Stimulated activated CD4-positive, alpha-beta T cell treated with anti-CD3 and anti-CD28 coated beads, Interleukin-4, amount 100 ng/mL, for 24 hours (primary cell): ENCODE data around the gene TBCD.

Source experiments
- DNase-seq: peaks from one replicate; pipeline ENCODE4 v3.0.0-alpha.2; 2020

TBCD gene

GRCh38 chr17:82812601-82813000 is 60.7 kb downstream of the TBCD start:
- DNase-seq = no peak

- DNase-seq = no peak
Measured at GRCh38 chr17:82813299-82814051, 61.6 kb downstream of the TBCD start.

DNA sequence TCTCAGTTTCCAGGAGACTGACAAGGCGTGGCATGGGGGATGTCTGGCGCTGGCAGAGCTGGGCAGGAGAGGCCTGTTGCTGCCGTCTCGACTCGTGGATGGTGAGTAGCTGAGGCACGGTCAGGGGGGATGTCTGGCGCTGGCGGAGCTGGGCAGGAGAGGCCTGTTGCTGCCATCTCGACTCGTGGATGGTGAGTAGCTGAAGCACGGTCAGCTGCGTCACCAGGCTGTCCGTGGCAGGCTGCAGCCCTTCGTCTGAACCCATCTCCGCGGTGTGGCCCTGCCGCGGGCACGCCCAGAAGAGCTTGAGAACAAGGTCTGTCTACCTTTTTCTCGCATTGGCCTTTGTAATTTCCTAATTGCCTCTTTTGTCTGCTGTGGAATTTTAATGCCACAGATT is 63.0 kb downstream of the TBCD start:
- DNase-seq = no peak

GRCh38 chr17:82815354-82815753 is 63.5 kb downstream of the TBCD start:
- no peak for DNase-seq

GRCh38 chr17:82815790-82816305 is 64.0 kb downstream of the TBCD start:
- DNase-seq = no peak

DNA sequence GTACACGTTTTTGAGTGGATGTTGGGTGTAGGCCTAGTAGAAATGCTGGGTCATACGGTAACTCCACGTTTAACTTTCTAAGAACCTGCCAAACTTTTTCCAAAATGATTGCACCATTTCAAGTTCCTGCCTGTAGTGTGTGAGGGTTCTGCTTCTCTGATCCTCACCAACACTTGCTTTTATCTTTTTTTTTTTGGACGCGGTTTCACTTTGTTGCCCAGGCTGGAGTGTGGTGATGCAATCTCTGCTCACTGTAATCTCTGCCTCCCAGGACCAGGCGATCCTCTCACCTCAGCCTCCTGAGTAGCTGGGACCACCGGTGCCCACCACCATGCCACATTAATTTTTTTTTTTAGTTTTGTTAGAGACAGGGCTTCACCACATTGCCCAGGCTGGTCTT is 64.5 kb downstream of the TBCD start:
- no peak for DNase-seq

GRCh38 chr17:82817947-82818346 is 66.1 kb downstream of the TBCD start:
- DNase-seq = no peak

DNA sequence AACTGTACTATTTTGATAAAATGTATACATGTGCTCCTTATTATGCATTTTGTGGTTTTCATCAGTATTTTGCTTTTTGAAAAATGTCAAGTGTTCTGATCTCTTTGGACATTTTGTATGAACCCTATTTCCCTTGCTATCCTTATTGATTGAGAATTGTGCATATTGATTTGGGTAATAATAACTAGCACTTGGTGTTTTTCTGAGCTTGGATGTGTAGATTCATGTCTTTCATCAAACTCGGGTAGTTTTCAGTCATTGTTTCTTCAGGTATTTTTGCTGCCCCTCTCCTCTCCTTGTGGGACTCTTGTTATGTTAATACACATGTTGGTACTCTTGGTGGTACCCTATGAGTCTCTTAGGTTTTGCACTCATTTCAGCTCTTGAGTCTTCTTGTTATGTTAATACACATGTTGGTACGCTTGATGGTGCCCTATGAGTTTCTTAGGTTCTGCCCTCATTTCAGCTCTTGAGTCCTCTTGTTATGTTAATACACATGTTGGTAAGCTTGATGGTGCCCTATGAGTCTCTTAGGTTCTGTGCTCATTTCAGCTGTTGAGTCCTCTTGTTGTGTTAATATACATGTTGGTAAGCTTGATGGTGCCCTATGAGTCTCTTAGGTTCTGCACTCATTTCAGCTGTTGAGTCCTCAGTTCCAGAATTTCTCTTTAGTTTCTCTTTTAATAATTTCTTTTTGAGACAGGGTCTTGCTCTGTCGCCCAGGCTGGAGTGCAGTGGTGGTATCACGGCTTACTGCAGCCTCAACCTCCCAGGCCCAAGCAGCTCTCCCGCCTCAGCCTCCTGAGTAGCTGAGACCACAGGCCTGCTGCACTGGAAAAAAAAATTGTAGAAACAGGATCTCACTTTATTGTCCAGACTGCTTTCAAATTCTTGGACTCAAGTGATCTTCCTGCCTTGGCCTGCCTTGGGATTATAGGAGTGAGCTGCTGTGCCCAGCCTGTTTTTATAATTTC is 68.7 kb downstream of the TBCD start:
- no peak for DNase-seq

GRCh38 chr17:82821554-82821953 is 69.7 kb downstream of the TBCD start:
- no peak for DNase-seq

- no peak for DNase-seq
Measured at GRCh38 chr17:82822281-82822680, 70.4 kb downstream of the TBCD start.

GRCh38 chr17:82823004-82823403 is 71.1 kb downstream of the TBCD start:
- DNase-seq = no peak

- no peak for DNase-seq
Measured at GRCh38 chr17:82825540-82826124, 73.8 kb downstream of the TBCD start.

- no peak for DNase-seq
Measured at GRCh38 chr17:82826211-82826610, 74.3 kb downstream of the TBCD start.

GRCh38 chr17:82826956-82827355 is 75.1 kb downstream of the TBCD start:
- DNase-seq = no peak

DNA sequence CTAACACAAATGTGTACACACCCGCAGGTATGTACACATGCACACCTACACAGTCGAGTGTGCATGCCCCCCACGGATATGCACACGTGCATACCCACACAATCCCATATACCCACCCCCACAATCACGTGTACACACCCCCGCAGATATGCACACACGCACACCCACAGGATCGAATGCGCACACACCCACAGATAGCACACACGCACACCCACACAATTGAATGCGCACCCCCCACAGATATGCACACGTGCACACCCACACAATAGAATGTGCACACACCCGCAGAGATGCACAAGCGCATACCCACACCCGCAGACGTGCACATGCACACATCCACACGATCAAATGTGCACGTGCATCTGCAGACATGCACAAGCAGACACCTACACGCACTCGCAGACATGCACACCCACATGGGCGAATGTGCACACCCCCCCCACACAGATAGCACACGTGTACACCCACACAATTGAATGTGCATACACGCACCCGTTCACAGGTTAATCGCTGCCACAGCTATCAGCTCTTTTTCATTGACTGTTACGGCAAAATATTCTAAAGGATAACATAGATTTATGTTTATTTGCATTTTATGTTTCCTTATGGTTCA is 77.1 kb downstream of the TBCD start:
- DNase-seq = no peak

GRCh38 chr17:82830249-82830661 is 78.4 kb downstream of the TBCD start:
- no peak for DNase-seq

DNA sequence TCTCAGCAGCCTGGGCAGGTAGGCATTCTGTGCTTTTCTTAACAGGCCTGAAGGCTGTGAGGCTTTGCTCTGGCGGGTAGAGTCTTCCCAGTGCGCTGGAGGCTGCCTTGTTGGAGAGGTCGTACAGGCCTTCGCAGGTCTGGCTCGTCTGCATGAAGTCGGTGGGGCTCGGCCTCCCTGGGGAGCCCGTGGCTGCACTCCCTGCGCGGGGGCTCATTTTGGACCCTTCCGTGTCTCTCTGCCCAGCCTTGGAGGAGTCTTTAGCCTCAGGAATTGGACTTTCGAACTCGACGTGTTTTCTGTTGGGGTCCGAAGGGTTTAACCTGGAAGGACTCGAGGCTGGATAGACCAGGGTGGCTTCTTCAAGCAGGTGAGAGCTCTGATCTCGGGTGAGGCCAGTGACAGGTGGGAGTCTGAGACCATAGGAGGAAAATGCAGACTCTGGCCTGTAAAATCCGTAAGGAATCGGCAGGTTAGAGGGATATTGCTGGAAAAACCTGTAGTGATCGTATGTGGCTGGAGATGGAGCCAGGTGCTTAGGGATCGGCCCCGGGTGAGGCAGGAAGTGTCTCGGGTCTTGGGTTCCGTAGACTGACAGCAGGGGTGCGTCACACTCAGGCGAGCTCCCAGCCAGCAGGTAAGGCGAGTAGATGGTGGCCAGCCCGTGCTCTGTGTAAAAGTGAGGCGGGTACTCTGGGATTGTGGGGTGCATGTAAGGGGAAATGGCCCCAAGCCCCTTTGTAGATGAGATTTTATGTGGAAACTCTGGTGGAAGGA is 79.4 kb downstream of the TBCD start:
- no peak for DNase-seq

GRCh38 chr17:82831818-82832200 is 79.9 kb downstream of the TBCD start:
- DNase-seq = no peak

GRCh38 chr17:82832411-82832810 is 80.5 kb downstream of the TBCD start:
- DNase-seq = no peak

DNA sequence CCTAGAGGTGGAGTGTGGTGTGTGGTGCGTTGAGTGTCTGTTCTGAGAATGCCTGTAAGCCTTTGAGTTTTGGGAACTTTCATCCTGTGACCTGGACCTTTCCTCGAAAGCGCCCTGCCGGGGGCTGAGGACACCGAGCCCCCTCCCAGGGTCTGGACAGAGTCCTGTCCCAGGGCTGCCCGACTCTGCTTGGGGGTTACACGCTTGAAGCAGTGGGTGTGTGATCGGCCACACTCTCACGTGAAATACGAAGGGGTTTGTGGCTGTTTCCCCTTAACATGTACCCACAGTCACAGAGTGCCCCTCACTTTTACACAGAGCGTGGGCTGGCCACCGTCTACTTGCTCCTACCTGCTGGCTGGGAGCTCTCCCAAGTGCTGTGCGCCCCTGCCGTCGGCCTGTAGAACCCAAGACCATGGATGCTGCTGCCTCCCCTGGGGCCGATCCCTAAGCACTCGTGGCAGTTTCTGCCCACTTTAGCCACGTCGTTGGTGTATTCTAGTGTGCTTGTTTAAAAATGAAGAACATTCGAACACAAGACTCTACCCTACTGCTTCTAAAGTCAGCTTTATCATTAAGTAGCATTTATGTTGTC is 81.1 kb downstream of the TBCD start:
- DNase-seq = no peak

DNA sequence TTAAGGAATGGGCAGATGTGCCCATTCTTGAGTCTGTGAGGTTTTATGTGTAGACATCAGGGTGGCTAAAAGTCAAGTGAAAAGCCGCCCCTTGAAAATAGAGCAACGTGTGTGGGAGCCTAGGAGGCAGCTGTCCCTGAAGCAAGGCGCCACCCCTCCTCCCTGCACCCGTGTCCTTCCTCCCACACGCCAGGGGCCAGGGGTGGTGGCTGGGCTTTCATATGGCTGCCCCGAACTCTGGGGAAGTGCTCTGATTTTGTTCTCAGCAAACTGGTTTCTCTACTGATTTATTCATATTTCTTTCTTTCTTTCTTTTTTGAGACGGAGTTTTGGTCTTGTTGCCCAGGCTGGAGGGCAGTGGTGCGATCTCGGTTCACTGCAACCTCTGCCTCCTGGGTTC is 83.3 kb downstream of the TBCD start:
- DNase-seq = no peak
